GM19099 (cell line): ENCODE measurements around the gene EHMT1.
"Not testable (repeated sequence)": the region's sequence is repeated elsewhere in the genome, so short reads cannot be mapped to it uniquely, and the experiment has no call there.

Experiments
- POLR2A ChIP-seq: IDR thresholded peaks from 3 replicates; pipeline ENCODE4 v1.6.1; 2011; ENCODE audit warnings: low read depth; ENCODE audit not compliant: insufficient read length; ENCODE audit errors: extremely low read depth

The EHMT1 gene

DNA sequence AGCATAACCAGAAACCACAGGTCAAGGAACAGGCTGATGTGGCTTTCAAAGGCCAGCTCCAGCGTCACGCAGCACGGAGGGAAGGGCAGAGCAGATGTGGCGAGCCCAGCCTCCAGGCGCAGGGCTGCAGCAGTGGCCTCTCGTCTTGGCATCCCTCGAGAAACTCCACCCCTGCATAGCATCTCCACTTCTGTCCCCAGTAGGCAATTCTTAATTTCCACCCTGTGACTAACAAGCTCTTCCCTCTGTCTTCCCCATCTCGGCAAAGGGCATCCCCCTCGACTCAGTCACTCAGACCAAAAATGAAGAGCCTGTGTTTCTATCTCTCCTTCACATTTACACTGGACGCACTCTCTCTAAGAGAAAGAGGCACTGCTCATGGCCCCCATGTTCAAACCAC is 257.0 kb downstream of the EHMT1 start:
- TF ChIP-seq POLR2A, result no peak

GRCh38 chr9:137876269-137876668 is 257.5 kb downstream of the EHMT1 start:
- TF ChIP-seq POLR2A, result no peak

- no peak for TF ChIP-seq POLR2A
Measured at GRCh38 chr9:137876781-137877386, 258.1 kb downstream of the EHMT1 start.

GRCh38 chr9:137877506-137878122 is 258.8 kb downstream of the EHMT1 start, which contains the start of gene CACNA1B:
TSS of gene CACNA1B (plus strand) at chr9:137877782. CDS start at chr9:137877934, 152 bp downstream.
- TF ChIP-seq POLR2A, result not testable (repeated sequence)

DNA sequence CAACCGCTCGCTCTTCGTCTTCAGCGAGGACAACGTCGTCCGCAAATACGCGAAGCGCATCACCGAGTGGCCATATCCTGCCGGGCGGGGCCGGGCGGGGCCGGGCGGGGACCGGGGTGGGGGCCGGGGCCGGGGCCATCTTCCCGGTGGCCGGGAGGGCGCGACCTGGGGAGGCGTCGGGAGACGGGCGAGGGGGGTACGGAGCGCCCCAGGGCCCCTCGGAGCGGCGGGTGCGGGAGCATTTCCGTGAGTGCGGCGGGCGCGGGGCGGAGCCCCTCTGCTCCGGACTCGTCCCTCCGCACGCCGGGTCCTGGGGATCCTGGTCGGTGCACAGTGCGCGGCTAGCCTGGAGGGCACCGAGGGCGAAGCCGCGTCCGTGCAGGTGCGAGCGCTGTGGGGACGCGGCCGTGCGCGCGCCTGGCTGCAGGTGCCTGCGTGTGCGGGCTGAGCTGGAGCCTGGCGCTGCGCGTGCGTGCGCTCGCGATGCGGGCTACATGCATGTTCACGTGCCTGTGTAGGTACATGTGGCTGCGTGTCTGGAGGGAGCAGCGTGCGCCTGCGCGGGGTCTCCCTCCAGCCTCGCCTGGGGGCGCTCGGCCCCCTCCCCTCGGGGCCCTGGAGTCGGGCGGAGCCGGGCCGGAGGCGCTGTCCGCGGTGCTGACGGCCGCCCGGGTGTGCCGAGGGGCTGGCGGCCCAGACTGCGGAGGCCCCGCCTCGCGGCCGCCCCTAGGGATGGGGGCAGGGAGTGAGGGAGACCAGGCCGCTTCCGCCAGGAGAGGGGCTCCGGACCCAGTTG is 259.5 kb downstream of the EHMT1 start:
- TF ChIP-seq POLR2A, result no peak

DNA sequence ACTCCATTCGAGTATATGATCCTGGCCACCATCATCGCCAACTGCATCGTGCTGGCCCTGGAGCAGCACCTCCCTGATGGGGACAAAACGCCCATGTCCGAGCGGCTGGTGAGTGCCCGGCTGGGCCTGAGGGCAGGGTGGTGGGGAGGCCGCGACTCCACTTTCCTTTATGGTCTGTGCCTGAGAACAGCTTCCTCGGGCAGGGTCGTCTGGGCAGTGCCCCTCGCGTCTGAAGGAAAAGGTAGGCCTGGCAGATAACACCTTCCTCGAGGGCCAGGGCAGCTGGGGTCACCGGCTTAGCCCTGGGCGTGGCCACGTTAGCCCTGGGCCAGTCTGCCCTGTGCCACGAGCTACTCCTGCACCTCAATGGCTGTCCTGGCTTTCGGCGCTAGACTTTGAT is 260.2 kb downstream of the EHMT1 start:
- TF ChIP-seq POLR2A, result no peak

DNA sequence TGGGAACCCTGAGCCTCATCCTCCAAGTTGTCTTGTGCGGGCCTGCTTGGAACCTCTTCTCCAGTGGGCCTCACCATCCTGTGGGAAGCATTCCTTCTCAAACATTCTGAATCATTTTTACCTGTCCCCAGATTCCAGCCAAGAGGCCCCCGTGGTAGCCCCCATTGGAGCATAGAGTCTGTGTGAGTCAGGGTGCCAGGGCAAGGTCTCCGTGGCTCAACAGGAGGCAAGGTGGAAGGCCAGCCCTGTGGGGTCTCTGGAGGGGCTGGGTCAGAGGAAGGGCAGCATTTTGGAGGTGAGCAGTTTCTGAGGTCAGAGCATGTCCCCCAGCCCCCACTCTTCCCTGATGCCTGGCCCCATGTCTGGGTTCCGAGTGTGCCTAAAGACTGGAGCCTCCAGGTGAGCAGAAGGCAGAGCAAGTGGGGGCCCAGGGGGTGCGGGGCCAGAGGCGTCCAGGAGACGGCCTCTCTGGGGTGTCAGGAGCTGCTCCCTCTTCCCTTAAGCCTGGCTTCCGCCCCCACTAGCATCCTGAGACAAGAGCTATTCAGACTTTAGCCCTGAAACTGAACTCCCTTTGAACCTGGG is 260.9 kb downstream of the EHMT1 start:
- TF ChIP-seq POLR2A, result no peak

- no peak for TF ChIP-seq POLR2A
Measured at GRCh38 chr9:137880160-137880975, 261.6 kb downstream of the EHMT1 start.

DNA sequence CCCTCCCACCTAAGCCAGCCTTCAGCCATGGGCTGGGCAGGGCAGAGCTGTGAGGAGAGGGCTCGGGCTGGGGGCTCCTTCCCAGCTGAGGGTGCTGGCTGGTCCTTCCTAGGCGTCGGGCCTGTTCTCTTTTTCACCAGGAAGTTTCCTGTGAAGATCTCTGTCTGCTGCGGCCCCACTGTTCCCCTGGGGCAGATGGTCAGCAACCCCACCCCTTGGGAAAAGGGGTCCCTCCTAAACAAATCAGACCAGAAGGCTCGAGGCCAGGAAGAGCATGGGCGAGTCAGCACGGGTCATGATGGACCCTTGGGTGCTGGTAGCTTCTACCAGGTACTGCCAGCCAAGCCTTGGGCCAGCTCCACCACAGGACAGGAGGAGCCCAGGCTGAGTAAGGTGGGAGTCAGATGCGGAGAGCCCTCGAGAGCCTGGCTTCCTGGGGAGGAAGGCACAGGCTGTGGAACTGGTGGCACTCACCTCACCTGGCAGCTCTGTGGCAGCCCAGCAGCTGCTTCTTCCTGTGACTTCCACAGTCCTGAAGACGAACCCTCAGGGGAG is 262.2 kb downstream of the EHMT1 start:
- no peak for TF ChIP-seq POLR2A

- no peak for TF ChIP-seq POLR2A
Measured at GRCh38 chr9:137881591-137882505, 263.0 kb downstream of the EHMT1 start.

DNA sequence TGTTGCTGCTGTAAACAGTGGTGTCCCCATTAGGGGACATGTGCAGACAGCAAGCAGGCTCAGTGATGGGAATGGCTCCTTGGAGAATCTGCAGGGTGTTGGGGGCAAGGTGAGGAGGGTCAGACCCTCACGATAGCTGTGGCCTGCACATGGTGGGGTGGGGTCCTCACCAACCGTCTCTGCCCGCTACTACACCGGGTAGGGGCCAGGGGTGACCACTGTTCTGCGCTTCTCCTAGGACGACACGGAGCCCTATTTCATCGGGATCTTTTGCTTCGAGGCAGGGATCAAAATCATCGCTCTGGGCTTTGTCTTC is 263.7 kb downstream of the EHMT1 start:
- TF ChIP-seq POLR2A, result no peak
